DOHH2 (cell line): ENCODE measurements around the gene COPZ2.

Source experiments
- EZH2phosphoT487 ChIP-seq: fragments of 200-600 bp; sonication (generic); IDR thresholded peaks from 2 replicates; pipeline ENCODE4 v1.6.1; 2017; ENCODE audit warnings: borderline replicate concordance, mild to moderate bottlenecking, antibody characterized with exemption, low read length, moderate library complexity, mixed read lengths
- TF ChIP-seq, protein P1 (sequence below): fragments of 200-600 bp; sonication (generic); IDR thresholded peaks from one replicate; pipeline ENCODE4 v1.5.1; 2014; ENCODE audit warnings: antibody characterized with exemption, mild to moderate bottlenecking, low read depth, low read length; ENCODE audit not compliant: poor library complexity, severe bottlenecking

DNA sequence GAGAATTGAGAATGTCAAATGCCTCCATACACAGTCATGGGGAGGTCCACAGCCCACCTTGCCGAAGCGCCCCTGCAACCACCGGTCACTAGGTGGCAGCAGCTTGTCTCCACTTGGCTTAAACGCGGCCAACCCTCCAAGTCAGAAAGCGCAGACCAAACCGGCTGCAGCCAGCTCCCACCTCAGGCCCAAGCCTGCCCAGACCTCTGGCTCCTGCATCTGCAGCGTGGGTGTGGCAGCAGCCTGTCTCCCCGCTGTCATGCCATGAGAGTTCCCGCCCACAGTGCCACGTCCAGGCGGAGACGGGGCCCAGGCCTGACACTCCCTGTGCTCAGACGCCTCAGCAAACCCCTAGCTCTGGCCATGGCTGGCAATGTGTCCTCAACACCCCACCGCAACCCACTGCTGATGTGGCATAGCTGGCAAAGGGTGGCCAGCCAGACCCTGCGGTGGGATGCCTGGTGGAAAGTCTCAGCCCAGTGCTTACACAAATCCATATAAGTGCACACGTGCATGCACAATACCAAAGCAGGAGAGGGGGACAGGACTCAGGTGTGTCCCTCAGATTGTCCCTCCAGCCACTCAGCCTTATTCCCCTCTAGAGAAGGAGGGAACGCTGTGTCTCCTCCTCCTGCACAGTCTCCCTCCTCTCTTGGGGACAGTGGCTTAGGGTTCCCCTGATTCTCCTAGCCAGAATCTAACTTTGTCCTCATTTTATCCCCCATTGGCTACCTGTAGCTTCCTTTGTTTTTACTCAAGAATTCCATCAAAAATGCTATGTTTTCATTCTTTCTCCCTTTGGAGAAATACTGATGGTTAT is 10.9 kb downstream of the COPZ2 start:
- TF ChIP-seq, protein P1, sequence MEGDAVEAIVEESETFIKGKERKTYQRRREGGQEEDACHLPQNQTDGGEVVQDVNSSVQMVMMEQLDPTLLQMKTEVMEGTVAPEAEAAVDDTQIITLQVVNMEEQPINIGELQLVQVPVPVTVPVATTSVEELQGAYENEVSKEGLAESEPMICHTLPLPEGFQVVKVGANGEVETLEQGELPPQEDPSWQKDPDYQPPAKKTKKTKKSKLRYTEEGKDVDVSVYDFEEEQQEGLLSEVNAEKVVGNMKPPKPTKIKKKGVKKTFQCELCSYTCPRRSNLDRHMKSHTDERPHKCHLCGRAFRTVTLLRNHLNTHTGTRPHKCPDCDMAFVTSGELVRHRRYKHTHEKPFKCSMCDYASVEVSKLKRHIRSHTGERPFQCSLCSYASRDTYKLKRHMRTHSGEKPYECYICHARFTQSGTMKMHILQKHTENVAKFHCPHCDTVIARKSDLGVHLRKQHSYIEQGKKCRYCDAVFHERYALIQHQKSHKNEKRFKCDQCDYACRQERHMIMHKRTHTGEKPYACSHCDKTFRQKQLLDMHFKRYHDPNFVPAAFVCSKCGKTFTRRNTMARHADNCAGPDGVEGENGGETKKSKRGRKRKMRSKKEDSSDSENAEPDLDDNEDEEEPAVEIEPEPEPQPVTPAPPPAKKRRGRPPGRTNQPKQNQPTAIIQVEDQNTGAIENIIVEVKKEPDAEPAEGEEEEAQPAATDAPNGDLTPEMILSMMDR: peak; percentile 89
- no peak for TF ChIP-seq EZH2phosphoT487
